DND-41 (cell line): Measurements from ENCODE around the gene STPG4.
"Not testable (repeated sequence)": the region's sequence is repeated elsewhere in the genome, so short reads cannot be mapped to it uniquely, and the experiment has no call there.

Experiments
- ATAC-seq: fragments of 200-7000 bp; cut with Tn5 transposase; 3 replicates; pipeline ENCODE4 v1.9.1; 2021; ENCODE audit warnings: low read depth; ENCODE audit not compliant: insufficient read depth
- DNase-seq: peaks from one replicate; pipeline ENCODE4 v3.0.0-alpha.2; 2020
- H2AFZ ChIP-seq: 2 replicates; pipeline ENCODE4 v1.6.0; 2012; ENCODE audit warnings: low read depth, low read length
- H3K27ac ChIP-seq: 2 replicates; pipeline ENCODE4 v1.5.1; 2012; ENCODE audit warnings: low read length, inconsistent platforms
- H3K27me3 ChIP-seq: fragments of 200-600 bp; sonication (generic); 2 replicates; pipeline ENCODE4 v1.6.0; 2012; ENCODE audit warnings: low read length, mild to moderate bottlenecking, inconsistent platforms; ENCODE audit not compliant: insufficient read depth, poor library complexity
- H3K36me3 ChIP-seq: 2 replicates; pipeline ENCODE4 v1.5.1; 2012; ENCODE audit warnings: low read length, inconsistent platforms; ENCODE audit not compliant: insufficient read depth
- H3K4me1 ChIP-seq: 2 replicates; pipeline ENCODE4 v1.5.1; 2012; ENCODE audit warnings: mild to moderate bottlenecking, low read length; ENCODE audit not compliant: insufficient read depth
- H3K4me2 ChIP-seq: 2 replicates; pipeline ENCODE4 v1.6.0; 2012; ENCODE audit warnings: mild to moderate bottlenecking, moderate library complexity, low read length, inconsistent platforms; ENCODE audit not compliant: insufficient read depth
- H3K4me3 ChIP-seq, 2 experiments: fragments of 200-600 bp in 1 of 2; shearing (Covaris generic) in 1 of 2; 2 replicates each; pipeline ENCODE4 v1.5.1; 2012 to 2016; ENCODE audit warnings: inconsistent platforms in 2 of 2, low read length in 2 of 2, mild to moderate bottlenecking in 2 of 2, low read depth in 1 of 2, moderate library complexity in 1 of 2
- H3K79me2 ChIP-seq: 2 replicates; pipeline ENCODE4 v1.6.0; 2012; ENCODE audit warnings: low read length, inconsistent platforms; ENCODE audit not compliant: insufficient read depth
- H3K9ac ChIP-seq: 2 replicates; pipeline ENCODE4 v1.6.0; 2012; ENCODE audit warnings: low read depth, mild to moderate bottlenecking, inconsistent platforms, low read length, moderate library complexity
- H3K9me3 ChIP-seq: 2 replicates; pipeline ENCODE4 v1.5.1; 2012; ENCODE audit warnings: low read length, moderate library complexity, mild to moderate bottlenecking, inconsistent platforms; ENCODE audit not compliant: insufficient read depth, severe bottlenecking
- H4K20me1 ChIP-seq: 2 replicates; pipeline ENCODE4 v1.6.0; 2012; ENCODE audit warnings: low read length; ENCODE audit not compliant: insufficient read depth
- EZH2 ChIP-seq: IDR thresholded peaks from 3 replicates; pipeline ENCODE4 v1.6.1; 2012; ENCODE audit warnings: borderline replicate concordance, low read depth, mild to moderate bottlenecking, moderate library complexity, low read length, inconsistent platforms; ENCODE audit not compliant: severe bottlenecking
- TF ChIP-seq, protein P1 (sequence below): IDR thresholded peaks from 2 replicates; pipeline ENCODE4 v1.5.1; 2012; ENCODE audit warnings: borderline replicate concordance, low read length, moderate library complexity, mild to moderate bottlenecking; ENCODE audit not compliant: poor library complexity, severe bottlenecking; ENCODE audit errors: extremely low read depth

The STPG4 gene

DNA sequence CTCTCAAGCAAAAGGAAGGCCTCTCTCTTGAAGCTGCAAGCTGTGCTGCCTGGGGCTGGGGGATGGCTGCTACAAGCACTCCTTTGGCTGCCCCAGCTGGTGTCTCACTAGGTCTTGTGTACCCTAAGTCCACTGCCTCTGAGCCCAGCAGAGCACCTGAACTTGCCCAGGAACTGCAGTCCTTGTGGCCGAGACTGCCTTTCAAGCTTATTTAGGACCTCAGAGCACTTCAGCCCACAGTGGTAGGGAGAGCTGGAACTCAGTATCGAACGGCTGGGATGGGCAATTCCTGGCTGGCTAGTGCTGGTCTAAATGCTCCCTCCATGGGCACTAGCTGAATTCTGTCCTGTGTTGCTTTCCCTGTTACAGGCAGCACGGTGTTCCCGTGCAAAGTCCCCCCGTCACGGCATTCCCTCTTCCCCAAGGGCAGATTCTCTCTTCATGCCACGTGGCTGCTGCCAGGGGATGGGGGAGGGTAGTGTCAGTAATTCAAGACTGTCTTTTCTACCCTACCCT, 25.9 kb downstream of the STPG4 start:
- Histone ChIP-seq H3K4me3 (no peak overlapping the region), H3K4me2 (no peak overlapping the region), H3K36me3 (no peaks in the 10 kb centered on the region), H3K27me3 (no peaks in the 10 kb centered on the region), H3K27ac (no peak overlapping the region), H3K9ac (no peak overlapping the region), H4K20me1 (no peaks in the 10 kb centered on the region), H3K79me2 (no peaks in the 10 kb centered on the region), H3K4me1 (no peaks in the 10 kb centered on the region), H3K9me3 (no peaks in the 10 kb centered on the region), H2AFZ (no peak overlapping the region)
- TF ChIP-seq EZH2, result no peak
- TF ChIP-seq, protein P1, sequence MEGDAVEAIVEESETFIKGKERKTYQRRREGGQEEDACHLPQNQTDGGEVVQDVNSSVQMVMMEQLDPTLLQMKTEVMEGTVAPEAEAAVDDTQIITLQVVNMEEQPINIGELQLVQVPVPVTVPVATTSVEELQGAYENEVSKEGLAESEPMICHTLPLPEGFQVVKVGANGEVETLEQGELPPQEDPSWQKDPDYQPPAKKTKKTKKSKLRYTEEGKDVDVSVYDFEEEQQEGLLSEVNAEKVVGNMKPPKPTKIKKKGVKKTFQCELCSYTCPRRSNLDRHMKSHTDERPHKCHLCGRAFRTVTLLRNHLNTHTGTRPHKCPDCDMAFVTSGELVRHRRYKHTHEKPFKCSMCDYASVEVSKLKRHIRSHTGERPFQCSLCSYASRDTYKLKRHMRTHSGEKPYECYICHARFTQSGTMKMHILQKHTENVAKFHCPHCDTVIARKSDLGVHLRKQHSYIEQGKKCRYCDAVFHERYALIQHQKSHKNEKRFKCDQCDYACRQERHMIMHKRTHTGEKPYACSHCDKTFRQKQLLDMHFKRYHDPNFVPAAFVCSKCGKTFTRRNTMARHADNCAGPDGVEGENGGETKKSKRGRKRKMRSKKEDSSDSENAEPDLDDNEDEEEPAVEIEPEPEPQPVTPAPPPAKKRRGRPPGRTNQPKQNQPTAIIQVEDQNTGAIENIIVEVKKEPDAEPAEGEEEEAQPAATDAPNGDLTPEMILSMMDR, result no peak
- ATAC-seq, result no peak
- DNase-seq, result no peak

DNA sequence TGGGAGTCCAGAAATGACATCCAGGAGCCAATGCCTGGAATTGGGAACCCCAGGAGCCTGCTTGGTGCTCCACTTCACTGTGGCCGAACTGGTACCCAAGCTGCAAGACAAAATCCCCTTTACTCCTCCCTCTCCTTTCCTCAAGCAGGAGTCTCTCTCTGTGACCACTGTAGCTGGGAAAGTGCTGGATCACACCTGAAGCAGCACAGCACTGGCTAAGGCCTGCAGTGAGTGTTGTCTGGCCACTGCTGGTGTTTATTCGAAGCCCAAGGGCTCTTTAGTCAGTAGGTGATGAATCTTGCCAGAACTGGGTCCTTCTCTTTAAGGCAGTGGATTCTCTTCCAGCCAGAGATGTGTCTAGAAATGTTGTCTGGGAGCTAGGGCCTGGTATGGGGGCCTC, 26.4 kb downstream of the STPG4 start:
- no peaks in the 10 kb centered on the region for H3K4me1 ChIP-seq
- no peak overlapping the region for H2AFZ ChIP-seq
- no peaks in the 10 kb centered on the region for H3K27me3 ChIP-seq
- TF ChIP-seq EZH2, result no peak
- TF ChIP-seq, protein P1, result no peak
- H3K79me2 ChIP-seq, result no peaks in the 10 kb centered on the region
- H3K9ac ChIP-seq, result no peak overlapping the region
- H3K4me2 ChIP-seq, result no peak overlapping the region
- no peaks in the 10 kb centered on the region for H3K36me3 ChIP-seq
- ATAC-seq (no peak), DNase-seq (no peak)
- no peaks in the 10 kb centered on the region for H3K9me3 ChIP-seq
- no peak overlapping the region for H3K27ac ChIP-seq
- no peaks in the 10 kb centered on the region for H4K20me1 ChIP-seq
- no peak overlapping the region for H3K4me3 ChIP-seq

DNA sequence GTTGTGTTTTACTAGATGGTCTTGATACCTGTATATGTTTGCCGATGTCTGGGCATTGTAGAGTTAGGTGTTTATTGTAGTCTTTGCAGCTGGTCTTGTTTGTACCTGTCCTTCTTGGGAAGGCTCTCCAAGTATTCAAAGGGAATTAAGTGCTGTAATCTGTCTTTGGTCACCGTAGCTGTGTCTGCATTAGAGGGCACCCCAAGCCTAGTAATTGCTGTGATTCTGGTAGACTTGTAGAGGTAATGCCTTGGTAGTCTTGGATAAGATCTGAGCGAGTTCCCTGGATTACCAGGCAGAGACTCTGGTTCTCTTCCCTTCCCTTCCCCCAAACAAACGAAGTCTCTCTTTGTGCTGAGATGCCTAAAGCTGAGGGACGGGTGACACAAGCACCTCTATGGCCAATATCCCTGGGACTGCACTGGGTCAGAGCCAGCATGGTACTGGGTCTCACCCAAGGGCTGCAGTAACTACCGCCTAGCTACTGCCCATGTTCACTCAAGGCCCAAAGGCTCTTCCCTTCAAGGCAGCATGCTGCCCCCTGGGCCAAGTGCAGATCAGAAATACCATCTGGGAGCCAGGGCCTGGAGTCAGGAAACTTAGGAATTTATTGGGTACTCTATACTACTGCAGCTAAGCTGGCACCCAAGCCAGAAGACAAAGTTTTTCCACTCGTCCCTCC, 27.1 kb downstream of the STPG4 start:
- Histone ChIP-seq H3K4me3 (no peak overlapping the region), H3K4me1 (no peaks in the 10 kb centered on the region), H3K9me3 (no peaks in the 10 kb centered on the region), H3K27me3 (no peaks in the 10 kb centered on the region), H3K4me2 (no peak overlapping the region), H3K36me3 (no peaks in the 10 kb centered on the region), H2AFZ (no peak overlapping the region), H3K79me2 (no peaks in the 10 kb centered on the region), H3K27ac (no peak overlapping the region), H3K9ac (no peak overlapping the region), H4K20me1 (no peaks in the 10 kb centered on the region)
- ATAC-seq (no peak), DNase-seq (no peak)
- TF ChIP-seq EZH2, result no peak
- TF ChIP-seq, protein P1, result peak; percentile 15

DNA sequence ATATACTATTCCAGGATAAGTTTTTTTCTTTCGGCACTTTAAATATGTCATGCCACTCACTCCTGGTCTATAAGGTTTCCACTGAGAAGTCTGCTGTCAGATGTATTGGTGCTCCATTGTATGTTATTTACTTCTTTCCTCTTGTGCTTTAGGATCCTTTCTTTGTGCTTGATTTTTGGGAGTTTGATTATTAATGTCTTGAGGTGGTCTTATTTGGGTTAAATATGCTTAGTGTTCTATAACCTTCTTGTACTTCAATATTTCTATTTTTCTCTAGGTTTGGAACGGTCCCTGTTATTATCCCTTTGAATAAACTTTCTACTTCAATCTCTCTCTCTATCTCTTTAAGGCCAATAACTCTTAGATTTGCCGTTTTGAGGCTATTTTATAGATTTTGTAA, 28.3 kb downstream of the STPG4 start:
- H3K9ac ChIP-seq, result no peak overlapping the region
- H4K20me1 ChIP-seq, result no peaks in the 10 kb centered on the region
- H3K4me3 ChIP-seq, result no peak overlapping the region
- ATAC-seq (no peak), DNase-seq (no peak)
- no peak overlapping the region for H3K27ac ChIP-seq
- TF ChIP-seq EZH2, result no peak
- TF ChIP-seq, protein P1, result no peak
- no peaks in the 10 kb centered on the region for H3K9me3 ChIP-seq
- H3K4me2 ChIP-seq, result no peak overlapping the region
- no peaks in the 10 kb centered on the region for H3K79me2 ChIP-seq
- H3K4me1 ChIP-seq, result peaks cover 3% of the 10 kb centered on the region
- no peaks in the 10 kb centered on the region for H3K27me3 ChIP-seq
- H3K36me3 ChIP-seq, result no peaks in the 10 kb centered on the region
- no peak overlapping the region for H2AFZ ChIP-seq

DNA sequence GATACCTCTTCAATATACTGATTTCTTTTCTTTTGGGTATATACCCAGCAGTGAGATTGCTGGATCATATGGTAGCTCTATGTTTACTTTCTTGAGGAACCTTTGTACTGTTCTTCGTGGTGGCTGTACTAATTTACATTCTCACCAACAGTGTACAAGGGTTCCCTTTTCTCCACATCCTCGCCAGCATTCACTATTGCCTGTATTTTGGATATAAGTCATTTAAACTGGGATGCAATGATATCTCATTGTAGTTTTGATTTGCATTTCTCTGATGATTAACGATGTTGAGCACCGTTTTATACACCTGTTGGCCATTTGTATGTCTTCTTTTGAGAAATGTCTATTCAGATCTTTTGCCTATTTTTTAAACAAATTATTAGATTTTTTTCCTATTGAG, 30.4 kb downstream of the STPG4 start:
- H3K9me3 ChIP-seq, H3K4me3 ChIP-seq, H3K79me2 ChIP-seq, ATAC-seq, H4K20me1 ChIP-seq, H2AFZ ChIP-seq, H3K4me2 ChIP-seq, H3K27me3 ChIP-seq, DNase-seq, H3K36me3 ChIP-seq, H3K27ac ChIP-seq, H3K9ac ChIP-seq: not testable (repeated sequence)
- H3K4me1 ChIP-seq, result peaks cover 20% of the 10 kb centered on the region
